Non-pigmented ciliary epithelial cell (primary cell): ENCODE measurements around the gene ARMC6.

Experiments
- DNase-seq: peaks from one replicate; pipeline ENCODE4 v3.0.0-alpha.2; 2010; ENCODE audit warnings: low read depth

The ARMC6 gene

DNA sequence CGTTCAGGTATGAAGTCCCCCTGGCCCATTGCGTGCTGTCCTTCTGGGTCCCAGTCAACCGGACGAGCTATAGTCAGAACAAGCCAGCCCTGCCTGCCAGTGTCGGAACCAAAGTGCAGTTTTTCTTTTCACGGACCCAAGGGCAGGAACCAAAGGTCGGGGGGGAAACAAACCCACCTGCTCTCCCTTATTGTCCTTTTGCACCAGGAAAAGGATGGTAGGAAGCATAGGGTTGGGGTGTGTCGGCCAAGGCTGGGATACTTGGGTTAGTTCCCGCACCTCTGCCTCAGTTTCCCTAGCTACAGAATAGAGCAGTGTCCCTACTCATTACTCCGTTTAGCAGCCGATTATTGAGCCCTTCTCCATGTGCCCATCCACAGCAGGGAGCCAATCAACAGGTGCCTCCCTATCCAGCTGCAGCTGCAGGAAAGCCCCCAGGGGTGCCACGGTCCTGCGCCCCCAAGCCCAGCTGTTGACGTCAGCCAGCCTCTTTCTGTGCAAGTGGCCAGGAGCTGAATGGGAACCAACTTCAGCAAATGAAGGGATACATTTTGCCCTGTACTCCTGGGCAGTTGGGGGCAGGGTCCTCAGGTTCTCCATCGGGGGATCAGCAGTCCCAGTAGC lies 21.0 kb downstream of the ARMC6 start:
- DNase-seq = no peak

DNA sequence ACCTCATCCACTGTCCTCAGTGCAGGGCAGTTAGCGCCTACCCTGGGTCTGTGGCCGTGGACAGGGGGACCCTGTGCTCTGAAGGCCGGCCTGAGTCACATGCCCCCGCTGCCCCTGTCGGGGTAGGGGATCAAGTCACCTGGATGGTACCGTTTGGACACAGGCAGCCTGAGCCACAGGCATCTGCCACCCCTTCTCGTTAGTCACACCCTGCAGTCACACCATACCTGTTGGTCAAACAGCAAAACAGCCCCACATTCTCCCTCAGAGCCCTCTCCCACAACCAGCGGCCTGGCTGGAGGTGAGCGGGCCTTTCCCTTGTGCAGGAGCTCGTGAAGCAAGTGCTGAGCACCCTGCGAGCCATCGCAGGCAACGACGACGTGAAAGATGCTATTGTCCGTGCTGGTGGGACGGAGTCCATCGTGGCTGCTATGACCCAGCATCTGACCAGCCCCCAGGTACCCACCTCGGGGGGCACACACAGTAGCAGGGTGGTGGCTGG lies 21.6 kb downstream of the ARMC6 start:
- no peak for DNase-seq

- no peak for DNase-seq
Observed at GRCh38 chr19:19055701-19056100, 22.3 kb downstream of the ARMC6 start.

- no peak for DNase-seq
Observed at GRCh38 chr19:19056636-19057275, 23.4 kb downstream of the ARMC6 start.

GRCh38 chr19:19057317-19057716 lies 23.9 kb downstream of the ARMC6 start:
- no peak for DNase-seq

GRCh38 chr19:19057720-19058119 lies 24.3 kb downstream of the ARMC6 start:
- DNase-seq = no peak

GRCh38 chr19:19059018-19059836 lies 25.8 kb downstream of the ARMC6 start:
- no peak for DNase-seq

DNA sequence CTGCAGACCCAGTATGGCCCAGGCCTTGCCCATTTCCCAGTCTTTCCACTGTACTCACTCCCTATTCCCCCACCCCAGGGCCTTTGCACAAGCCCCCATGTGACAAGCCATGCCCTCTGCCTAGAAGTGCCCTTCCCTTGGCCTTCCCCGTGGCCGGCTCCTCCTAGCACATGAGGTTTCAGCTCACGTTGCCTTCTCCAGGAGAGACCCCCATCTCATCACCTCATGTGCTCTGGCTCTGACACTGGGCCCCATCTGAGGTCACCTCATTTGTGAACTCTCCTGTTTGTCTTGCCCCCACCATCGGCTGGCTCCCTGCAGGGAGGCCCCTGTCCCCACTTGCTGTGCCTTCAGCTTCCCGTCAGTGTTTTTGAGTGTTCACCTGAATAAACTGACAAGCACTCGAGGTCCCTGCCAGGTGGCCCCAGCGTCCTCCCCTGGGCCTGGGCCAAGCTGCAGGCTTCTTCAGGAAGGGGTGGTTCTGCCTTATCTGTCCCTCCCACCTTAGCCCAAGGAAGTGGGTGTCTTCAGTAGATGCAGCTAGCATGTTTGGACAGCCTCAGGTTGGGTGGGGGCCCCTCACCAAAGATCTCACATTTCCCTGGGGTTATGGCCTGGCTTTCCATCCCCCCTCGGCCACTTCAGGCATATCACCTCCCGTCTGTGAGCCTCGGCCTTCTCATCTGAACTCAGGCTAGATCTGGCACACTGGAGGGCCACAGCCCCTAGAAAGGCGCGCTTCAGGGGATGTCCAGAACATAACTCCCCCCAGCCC lies 26.6 kb downstream of the ARMC6 start:
- DNase-seq = no peak

DNA sequence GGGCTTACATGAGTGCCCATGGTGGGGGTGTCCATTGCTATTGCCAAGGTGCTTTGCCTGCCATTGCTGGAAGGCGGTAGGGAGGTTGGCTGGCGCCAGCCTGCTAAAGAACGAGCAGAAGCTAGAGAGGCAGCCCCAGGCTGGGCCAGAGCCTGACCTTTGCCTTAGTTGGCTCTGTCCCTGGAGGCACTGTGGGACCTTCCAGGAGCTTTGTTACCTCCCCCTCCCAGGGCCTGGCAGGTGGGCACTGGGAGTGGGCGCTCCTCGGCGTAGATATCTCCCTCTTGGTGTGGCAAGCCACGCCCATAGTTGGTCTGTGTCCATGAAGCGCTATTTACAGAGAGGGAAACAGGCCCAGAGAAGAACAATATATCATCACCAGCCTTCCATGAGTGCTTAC lies 28.1 kb downstream of the ARMC6 start:
- DNase-seq = no peak

- DNase-seq = no peak
Observed at GRCh38 chr19:19062454-19063182, 29.2 kb downstream of the ARMC6 start.

- DNase-seq = peak; percentile 99
Observed at GRCh38 chr19:19063183-19064097, 30.0 kb downstream of the ARMC6 start, which contains the start of gene SLC25A42. TSS of gene SLC25A42 (plus strand) at chr19:19063994. CDS start at chr19:19096125, 32,131 bp downstream.

DNA sequence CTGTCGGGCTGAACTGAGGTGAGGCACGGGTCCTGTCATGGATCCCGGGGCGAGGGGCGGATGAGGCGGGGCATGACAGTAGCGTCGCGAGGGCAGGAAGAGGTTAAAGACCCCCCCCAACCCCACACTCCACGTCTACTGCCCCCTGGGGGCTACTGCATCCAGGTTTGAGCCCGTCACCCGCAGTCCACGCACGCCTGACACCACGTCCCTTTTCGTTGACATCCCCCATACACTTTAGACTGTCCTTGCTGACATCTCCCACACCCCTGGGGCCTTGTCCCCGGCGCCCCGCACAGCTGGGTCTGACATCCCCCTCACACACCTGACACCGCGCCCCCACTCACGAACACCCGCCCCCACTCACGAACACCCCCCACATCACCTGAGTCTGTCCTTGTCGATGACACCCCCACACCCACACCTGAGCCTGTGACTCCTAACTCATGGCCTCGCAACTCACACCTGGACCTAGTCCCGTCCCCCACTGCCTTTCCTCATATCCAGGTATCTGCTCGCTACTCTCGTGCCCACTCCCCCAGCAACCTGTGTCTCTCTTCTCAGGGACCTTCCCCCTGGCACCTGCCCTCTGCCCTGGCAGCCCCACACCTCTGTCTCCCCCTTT lies 30.8 kb downstream of the ARMC6 start:
- DNase-seq = no peak

DNA sequence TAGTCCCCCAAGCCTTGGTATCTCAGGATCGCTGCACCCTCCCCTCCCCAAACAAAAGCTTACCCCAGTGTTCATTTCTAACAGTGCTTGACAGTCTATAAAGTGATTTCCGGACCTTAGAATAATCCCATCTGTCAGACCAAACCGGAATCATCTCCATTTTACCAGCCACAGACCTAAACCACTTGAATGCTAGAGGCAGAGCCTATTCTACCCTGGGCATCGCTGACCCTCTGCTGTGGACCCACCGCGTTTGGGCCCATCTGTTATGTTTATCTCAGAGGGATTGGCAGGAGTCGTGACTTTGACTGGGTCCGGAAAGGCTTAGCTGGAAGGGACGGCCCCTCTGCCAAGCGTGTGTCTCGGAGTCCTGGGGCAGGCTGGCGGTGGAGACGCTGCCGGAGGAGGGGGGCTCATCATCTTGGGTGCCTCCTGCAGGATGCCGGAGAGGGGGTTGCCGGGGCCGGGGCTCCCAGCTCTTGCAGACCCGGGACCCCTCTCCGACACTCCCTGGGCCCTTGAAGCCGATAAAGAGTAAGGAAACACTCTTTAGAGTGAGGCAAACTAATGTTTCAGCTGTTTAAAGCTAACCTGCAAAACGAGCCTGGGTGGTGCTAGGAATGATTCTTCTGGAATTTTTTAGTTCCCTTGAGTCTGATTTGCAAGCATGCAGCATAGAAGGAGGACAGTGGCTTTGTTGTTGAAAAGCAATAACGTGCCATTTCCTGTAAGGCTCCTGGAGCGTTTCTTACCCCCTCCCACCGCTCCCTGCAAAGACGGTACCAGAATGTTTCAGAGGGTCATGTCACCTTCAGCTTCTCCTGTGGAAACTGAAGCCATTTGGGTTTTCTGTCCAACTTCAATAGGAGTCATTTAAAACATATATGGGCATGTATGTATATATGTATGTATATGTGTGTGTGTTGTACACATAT lies 31.7 kb downstream of the ARMC6 start:
- DNase-seq = no peak

GRCh38 chr19:19067276-19068072 lies 34.1 kb downstream of the ARMC6 start:
- no peak for DNase-seq

DNA sequence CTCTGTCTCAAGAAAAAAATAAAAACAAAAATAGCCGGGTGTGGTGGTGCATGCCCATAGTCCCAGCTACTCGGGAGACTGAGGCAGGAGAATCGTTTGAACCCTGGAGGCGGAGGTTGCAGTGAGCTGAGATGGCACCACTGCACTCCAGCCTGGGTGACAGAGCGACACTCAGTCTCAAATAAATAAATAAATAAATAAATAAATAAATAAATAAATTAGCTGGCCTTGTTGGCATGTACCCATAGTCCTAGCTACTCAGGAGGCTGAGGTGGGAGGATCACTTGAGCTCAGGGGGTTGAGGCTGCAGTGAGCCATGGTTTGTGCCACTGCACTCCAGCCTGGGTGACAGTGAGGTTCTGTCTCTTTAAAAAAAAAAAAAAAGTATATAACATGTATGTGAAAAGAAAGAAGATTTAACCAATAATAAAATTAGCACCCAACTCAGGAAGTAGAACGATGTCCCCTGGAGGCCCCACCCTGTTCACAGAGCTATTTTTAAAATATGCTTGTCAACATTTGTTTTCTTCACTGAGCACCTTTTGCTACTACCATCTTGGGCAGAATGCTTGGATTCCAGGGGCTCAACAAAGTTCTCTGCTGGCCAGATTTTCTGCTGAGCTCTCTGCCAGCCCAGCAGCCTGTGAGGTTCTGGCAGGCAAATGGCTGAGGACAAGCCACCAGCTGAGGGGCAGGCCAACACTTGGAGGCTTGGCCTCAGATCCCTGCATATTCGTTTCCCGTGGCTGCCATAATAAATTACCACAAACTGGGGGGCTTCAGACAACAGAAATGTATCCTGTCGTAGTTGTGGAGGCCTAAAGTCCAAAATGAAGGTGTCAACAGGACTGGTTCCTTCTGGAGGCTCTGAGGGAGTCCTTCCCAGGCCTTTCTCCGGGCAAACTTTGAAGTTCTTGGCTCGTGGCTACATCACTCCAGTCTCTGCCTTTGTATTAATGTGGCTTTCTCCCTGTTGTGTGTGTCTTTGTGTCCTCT lies 35.6 kb downstream of the ARMC6 start:
- no peak for DNase-seq

DNA sequence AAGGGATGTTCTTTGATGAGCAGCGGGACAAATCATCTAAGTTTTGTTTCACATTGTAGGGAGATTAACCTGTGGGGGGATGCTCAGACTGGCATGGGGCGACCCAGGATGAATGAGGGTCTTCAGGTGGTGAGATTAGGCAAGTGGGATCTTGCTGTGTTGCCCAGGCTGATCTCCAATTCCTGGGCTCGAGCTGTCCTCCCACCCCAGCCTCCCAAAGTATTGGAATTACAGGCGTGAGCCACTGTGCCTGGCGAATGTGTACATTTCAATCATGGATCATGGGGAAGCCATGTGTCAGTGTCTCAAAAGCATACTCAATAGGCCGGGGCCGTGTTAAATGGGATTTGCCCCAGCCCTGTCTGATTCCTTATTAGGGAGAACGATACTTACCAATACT lies 38.5 kb downstream of the ARMC6 start:
- DNase-seq = no peak
